Thymus (tissue), 11 donors: Measurements from ENCODE around the gene PDZD7. TPM values are rescaled to one million over a fixed set of nuclear protein-coding genes. Genes with fewer than 3 reads are reported as not detected.

Experiments
- DNase-seq, 9 donors: peaks; one replicate each; pipeline ENCODE4 v3.0.0-alpha.2; 2013; ENCODE audit warnings: low spot score in 9 of 9, low read depth in 6 of 9, missing footprints in 1 of 9
- H3K27ac ChIP-seq, 2 donors: one replicate each; pipeline ENCODE4 v1.5.1; 2013; ENCODE audit warnings: control low read depth in 1 of 2, low read depth in 1 of 2, low read length in 1 of 2, mild to moderate bottlenecking in 1 of 2, moderate library complexity in 1 of 2
- H3K27me3 ChIP-seq, 2 donors: one replicate each; pipeline ENCODE4 v1.5.1; 2013; ENCODE audit warnings: low read length in 1 of 2; ENCODE audit not compliant: control insufficient read depth in 2 of 2, insufficient read depth in 1 of 2
- H3K36me3 ChIP-seq, 2 donors: one replicate each; pipeline ENCODE4 v1.5.1; 2013; ENCODE audit warnings: low read length in 1 of 2, mild to moderate bottlenecking in 1 of 2, moderate library complexity in 1 of 2; ENCODE audit not compliant: control insufficient read depth in 2 of 2, insufficient read depth in 2 of 2
- H3K4me1 ChIP-seq, 2 donors: one replicate each; pipeline ENCODE4 v1.5.1; 2013; ENCODE audit warnings: low read length in 2 of 2; ENCODE audit not compliant: control insufficient read depth in 2 of 2, insufficient read depth in 2 of 2
- H3K4me3 ChIP-seq, 2 donors: one replicate each; pipeline ENCODE4 v1.5.1; 2013; ENCODE audit warnings: low read length in 2 of 2, control low read depth in 1 of 2, mild to moderate bottlenecking in 1 of 2
- H3K9me3 ChIP-seq, 2 donors: one replicate each; pipeline ENCODE4 v1.5.1; 2013; ENCODE audit warnings: low read length in 1 of 2, mild to moderate bottlenecking in 1 of 2; ENCODE audit not compliant: control insufficient read depth in 2 of 2, insufficient read depth in 1 of 2
- WGBS: extraction: QIAGEN DNeasy Blood & Tissue Kit; methylation state at CpG from one replicate; pipeline ENCODE4 v1.1.7; 2013; 5-methylcytosine and 5-hydroxymethylcytosine counted together
- polyA plus RNA-seq: library from polyadenylated mRNA; stranded (reverse); fragments of 200-250 nt; gene quantifications from one replicate; pipeline ENCODE4 v1.2.3, GENCODE V29; 2013
- total RNA-seq: library from RNA; stranded (reverse); fragments of 120-200 nt; gene quantifications from one replicate; pipeline ENCODE4 v1.2.4, GENCODE V29; 2013
- donor health status: healthy.

The PDZD7 gene
- total and polyA plus RNA-seq, 2 donors, result 0.19 to 1.4 TPM

DNA sequence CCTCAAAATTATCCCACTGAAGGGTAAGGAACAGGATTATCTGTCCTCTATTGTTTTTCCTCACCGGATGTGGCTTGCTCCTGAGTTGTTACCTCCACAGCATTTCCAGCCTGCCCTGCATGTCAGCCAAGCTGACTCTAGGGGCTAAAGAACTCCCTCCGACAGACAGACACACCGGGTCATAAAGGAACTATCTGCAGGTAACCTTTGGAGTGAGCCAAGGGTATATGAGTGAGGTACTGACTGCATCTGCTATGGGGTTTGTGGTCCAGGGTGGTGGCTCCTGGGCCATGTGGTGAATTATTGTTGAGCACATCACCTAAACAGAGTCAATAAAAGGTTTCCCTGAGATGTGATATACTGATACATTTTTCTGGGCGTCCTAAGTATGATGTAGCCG, 23.9 kb upstream of the PDZD7 start:
- no peaks in the 10 kb centered on the region for H3K9me3 ChIP-seq
- peaks cover 7 to 10% of the 10 kb centered on the region in 2 donors for H3K27me3 ChIP-seq
- H3K36me3 ChIP-seq, result peaks cover 6 to 10% of the 10 kb centered on the region in 2 donors
- no peak overlapping the region for H3K4me3 ChIP-seq
- 79% methylated on average over 5 of the region's 5 CpGs for WGBS
- no peak for DNase-seq
- H3K27ac ChIP-seq, result no peak overlapping the region
- H3K4me1 ChIP-seq, result peaks cover 6 to 15% of the 10 kb centered on the region in 2 donors

DNA sequence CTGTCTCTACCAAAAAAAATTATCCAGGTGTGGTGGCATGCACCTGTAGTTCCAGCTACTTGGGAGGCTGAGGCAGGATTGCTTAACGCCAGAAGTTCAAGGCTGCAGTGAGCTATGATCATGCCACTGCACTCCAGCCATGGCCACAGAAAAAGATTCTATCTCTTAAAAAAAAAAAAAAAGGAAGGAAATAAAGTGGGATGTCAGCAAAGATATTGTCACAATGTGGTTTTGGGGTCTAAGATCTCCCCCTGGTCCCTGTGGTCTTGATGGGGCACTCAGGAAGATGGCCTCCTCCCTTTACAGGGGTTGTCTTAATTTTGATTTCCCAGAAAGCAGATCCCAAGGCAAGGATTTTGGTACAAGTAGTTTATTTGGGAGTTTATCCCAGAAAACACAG, 23.4 kb upstream of the PDZD7 start:
- Histone ChIP-seq H3K9me3 (no peaks in the 10 kb centered on the region), H3K27me3 (peaks cover 13 to 15% of the 10 kb centered on the region in 2 donors), H3K4me1 (peaks cover 5 to 10% of the 10 kb centered on the region in 2 donors), H3K36me3 (peaks cover 6 to 10% of the 10 kb centered on the region in 2 donors), H3K27ac (no peak overlapping the region), H3K4me3 (no peak overlapping the region)
- no peak for DNase-seq
- 54% methylated on average over 1 of the region's 1 CpG for WGBS

DNA sequence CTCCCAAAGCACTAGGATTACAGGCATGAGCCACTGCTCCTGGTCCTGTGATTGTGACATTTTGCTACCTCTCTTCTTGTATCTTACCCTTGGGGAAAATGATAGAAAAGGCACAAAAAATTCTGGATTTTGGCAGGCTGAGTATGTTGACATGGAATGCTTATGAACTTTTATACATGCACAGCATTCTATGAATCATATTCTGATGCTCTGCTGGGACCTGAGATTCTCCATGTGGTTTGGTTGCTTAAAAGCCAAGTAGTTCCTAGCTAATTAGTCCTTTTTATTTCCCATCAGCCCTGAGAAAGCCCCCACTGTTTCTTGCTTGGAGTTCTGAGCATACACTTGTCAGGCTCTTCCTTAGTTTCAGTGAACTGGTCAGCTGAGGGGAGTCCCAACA, 22.6 kb upstream of the PDZD7 start:
- peaks cover 6 to 10% of the 10 kb centered on the region in 2 donors for H3K36me3 ChIP-seq
- peaks cover 4 to 10% of the 10 kb centered on the region in 2 donors for H3K4me1 ChIP-seq
- peaks cover 21 to 24% of the 10 kb centered on the region in 2 donors for H3K27me3 ChIP-seq
- DNase-seq, result no peak
- no peak overlapping the region for H3K4me3 ChIP-seq
- H3K27ac ChIP-seq, result no peak overlapping the region
- no peaks in the 10 kb centered on the region for H3K9me3 ChIP-seq

DNA sequence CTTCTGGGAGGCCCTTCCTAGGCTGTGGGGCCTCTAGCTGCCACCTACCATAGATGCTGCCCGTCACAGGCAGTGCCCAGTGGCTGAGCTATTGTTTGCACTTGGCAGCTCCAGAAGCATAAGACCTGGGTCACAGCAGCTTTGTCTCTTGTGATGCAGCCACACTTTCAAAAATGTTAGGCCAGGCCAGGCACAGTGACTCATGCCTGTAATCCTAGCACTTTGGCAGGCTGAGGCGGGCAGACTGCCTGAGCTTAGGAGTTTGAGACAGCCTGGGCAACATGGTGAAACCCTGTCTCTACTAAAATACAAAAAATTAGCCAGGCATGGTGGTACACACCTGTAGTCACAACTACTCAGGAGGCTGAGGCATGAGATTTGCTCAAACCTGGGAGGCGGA, 21.4 kb upstream of the PDZD7 start:
- DNase-seq, result no peak
- no peak overlapping the region for H3K27ac ChIP-seq
- H3K36me3 ChIP-seq, result peaks cover 5 to 10% of the 10 kb centered on the region in 2 donors

GRCh38 chr10:101050208-101051069, 19.5 kb upstream of the PDZD7 start:
- peak in 4 of 9 donors; percentile 61 to 81 (median 70) for DNase-seq
- Histone ChIP-seq H3K4me3 (no peak overlapping the region), H3K27me3 (peaks cover 43 to 54% of the 10 kb centered on the region in 2 donors), H3K4me1 (peaks cover 4 to 10% of the 10 kb centered on the region in 2 donors), H3K9me3 (no peaks in the 10 kb centered on the region), H3K27ac (no peak overlapping the region), H3K36me3 (peaks cover 5 to 9% of the 10 kb centered on the region in 2 donors)
- 16% methylated on average over 42 of the region's 42 CpGs for WGBS

More for the DNA sequence above, 21.4 kb upstream of the PDZD7 start:
- Histone ChIP-seq H3K27me3 (peaks cover 33 to 36% of the 10 kb centered on the region in 2 donors), H3K9me3 (no peaks in the 10 kb centered on the region), H3K4me3 (no peak overlapping the region), H3K4me1 (peaks cover 4 to 10% of the 10 kb centered on the region in 2 donors)
- WGBS, result 97% methylated on average over 3 of the region's 3 CpGs

DNA sequence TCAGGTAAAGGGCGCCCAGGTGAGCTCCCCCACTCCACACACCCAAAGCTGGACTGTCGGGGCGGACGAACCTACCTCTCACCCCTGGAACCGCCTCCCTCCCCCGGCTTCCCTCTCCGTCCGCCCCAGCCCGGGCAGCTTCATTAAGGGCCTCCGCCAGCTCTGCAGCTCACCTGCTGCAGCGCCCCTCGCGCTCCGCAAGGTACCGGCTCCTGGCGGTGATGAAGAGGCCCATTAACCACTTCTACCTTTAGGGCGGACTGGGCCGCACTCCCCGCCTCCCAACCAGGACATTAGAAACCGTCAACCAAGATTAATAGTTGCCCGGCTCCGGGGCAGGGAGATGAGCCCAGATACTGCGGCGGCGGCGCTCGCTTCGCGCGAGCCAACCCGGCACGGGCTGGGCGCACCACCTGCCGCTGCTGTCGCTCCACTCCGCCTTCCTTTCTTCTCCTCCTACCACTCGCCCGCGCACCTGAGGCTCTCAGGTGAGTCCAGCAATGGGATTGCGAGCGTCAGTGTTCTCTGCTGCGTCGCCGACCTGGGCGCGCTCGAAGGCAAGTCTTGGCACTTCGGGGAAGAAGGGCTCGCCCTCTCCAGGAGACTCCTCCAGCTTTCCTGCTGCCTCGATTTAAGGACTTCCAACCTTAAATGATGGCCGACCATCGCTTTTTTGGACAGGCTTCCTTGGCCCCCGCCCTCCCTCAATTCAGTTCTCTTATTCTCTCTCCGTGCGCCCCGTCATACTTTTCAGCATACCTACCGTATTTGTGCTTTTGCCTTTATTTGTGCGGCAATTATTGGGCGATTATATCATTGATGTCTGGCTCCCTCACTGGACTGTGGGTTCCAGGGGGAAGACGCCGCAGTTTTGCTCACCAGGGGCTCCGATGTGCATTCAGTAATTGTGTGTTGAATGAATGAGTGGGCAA, 17.3 kb upstream of the PDZD7 start:
- DNase-seq, result no peak
- Histone ChIP-seq H3K27me3 (peaks cover 57 to 75% of the 10 kb centered on the region in 2 donors), H3K4me1 (peaks cover 7 to 14% of the 10 kb centered on the region in 2 donors), H3K4me3 (no peak overlapping the region), H3K27ac (no peak overlapping the region), H3K9me3 (no peaks in the 10 kb centered on the region), H3K36me3 (peaks cover 0 to 4% of the 10 kb centered on the region in 2 donors)
- 16% methylated on average over 62 of the region's 62 CpGs for WGBS

GRCh38 chr10:101047268-101047667, 16.3 kb upstream of the PDZD7 start:
- Histone ChIP-seq H3K4me1 (peaks cover 12 to 22% of the 10 kb centered on the region in 2 donors), H3K4me3 (no peak overlapping the region), H3K27me3 (peaks cover 59 to 80% of the 10 kb centered on the region in 2 donors), H3K27ac (no peak overlapping the region), H3K36me3 (peaks cover 0 to 4% of the 10 kb centered on the region in 2 donors), H3K9me3 (no peaks in the 10 kb centered on the region)
- 50% methylated on average over 16 of the region's 16 CpGs for WGBS
- no peak for DNase-seq

- Histone ChIP-seq H3K4me1 (peaks cover 14 to 24% of the 10 kb centered on the region in 2 donors), H3K9me3 (no peaks in the 10 kb centered on the region), H3K4me3 (no peak overlapping the region), H3K27ac (no peak overlapping the region), H3K27me3 (peaks cover 59 to 80% of the 10 kb centered on the region in 2 donors), H3K36me3 (peaks cover 0 to 2% of the 10 kb centered on the region in 2 donors)
- DNase-seq, result no peak
- WGBS, result 70% methylated on average over 25 of the region's 25 CpGs
These were observed 15.7 kb upstream of the PDZD7 start for GRCh38 chr10:101046332-101047238.
